HCT116 (cell line): Measurements from ENCODE around the gene ZNF76. TPM values are rescaled to one million over a fixed set of nuclear protein-coding genes. Genes with fewer than 3 reads are reported as not detected.
A peak's percentile ranks its signal among the peaks of the same experiment; 100 is the strongest.

Experiments
- ATAC-seq: fragments of 200-7000 bp; cut with Tn5 transposase; 2 replicates; pipeline ENCODE4 v1.9.1; 2020; ENCODE audit warnings: mild to moderate bottlenecking, moderate library complexity
- BruUV-seq: library from RNA; stranded (reverse); fragments of 400-500 nt; replicated peaks from 2 replicates; lab custom pipeline; 2021; lab: Mats Ljungman, UMichigan
- CTCF ChIA-PET: fragments of 300-600 bp; sonication (Branson Sonifier 250); formaldehyde crosslinking; loops from one replicate; lab custom pipeline; 2021; ENCODE audit warnings: antibody characterized with exemption; lab: Charles Lee
- POLR2A ChIA-PET: fragments of 300-600, 350-600 bp; sonication (Branson Sonifier 250); formaldehyde crosslinking; loops from one replicate; lab custom pipeline; 2021; ENCODE audit warnings: antibody characterized with exemption; lab: Charles Lee
- RAD21 ChIA-PET, 2 experiments: fragments of 300-600 bp; sonication (Branson Sonifier 250); formaldehyde crosslinking; loops; one replicate each; lab custom pipeline; 2023; ENCODE audit warnings: low total read pairs in 2 of 2; ENCODE audit not compliant: uncharacterized antibody in 2 of 2, unreplicated experiment in 2 of 2, low non-redundant PET in 1 of 2; lab: Charles Lee
- DNase-seq: peaks from one replicate; pipeline ENCODE4 v3.0.0-alpha.2; 2010; ENCODE audit warnings: low read depth, low spot score
- H2AFZ ChIP-seq: fragments of 200-600 bp; shearing (Covaris generic), sonication (generic); 2 replicates; pipeline ENCODE4 v1.6.1; 2017; ENCODE audit warnings: low read depth, mixed run types, mixed read lengths, antibody characterized with exemption, low read length; ENCODE audit not compliant: poor library complexity, severe bottlenecking
- H3K27ac ChIP-seq: 2 replicates; pipeline ENCODE4 v1.5.1; 2012; ENCODE audit warnings: low read depth, low read length
- H3K27me3 ChIP-seq: fragments of 200-600 bp; sonication (generic); 2 replicates; pipeline ENCODE4 v1.6.1; 2016; ENCODE audit warnings: mixed run types, low read length, mixed read lengths; ENCODE audit not compliant: insufficient read depth
- H3K36me3 ChIP-seq, 2 experiments: fragments of 200-500 bp in 1 of 2; fragments of 200-600 bp in 1 of 2; sonication (Bioruptor generic) in 1 of 2; sonication (generic) in 1 of 2; 2 replicates each; pipeline versions ENCODE4 v1.5.1 to v1.6.1; 2014 to 2016; ENCODE audit warnings: low read length in 2 of 2, inconsistent platforms in 1 of 2, mixed read lengths in 1 of 2, mixed run types in 1 of 2; ENCODE audit not compliant: insufficient read depth in 2 of 2, control insufficient read depth in 1 of 2
- H3K4me1 ChIP-seq, 2 experiments: fragments of 200-600 bp in 1 of 2; sonication (generic) in 1 of 2; 2 replicates each; pipeline versions ENCODE4 v1.5.1 to v1.6.1; 2012 to 2017; ENCODE audit warnings: low read length in 2 of 2, inconsistent platforms in 1 of 2, mild to moderate bottlenecking in 1 of 2, mixed read lengths in 1 of 2, mixed run types in 1 of 2, moderate library complexity in 1 of 2; ENCODE audit not compliant: insufficient read depth in 2 of 2, control insufficient read depth in 1 of 2
- H3K4me2 ChIP-seq: fragments of 200-600 bp; sonication (generic); 2 replicates; pipeline ENCODE4 v1.6.1; 2017; ENCODE audit warnings: mixed run types, low read length, mixed read lengths
- H3K4me3 ChIP-seq, 2 experiments: fragments of 200-600 bp in 1 of 2; sonication (generic) in 1 of 2; replicated peaks in 1 of 2; 2 replicates each; pipeline ENCODE4 v1.5.1; 2011 to 2016; ENCODE audit warnings: low read length in 2 of 2, control low read depth in 1 of 2, low read depth in 1 of 2, mild to moderate bottlenecking in 1 of 2, mixed read lengths in 1 of 2, mixed run types in 1 of 2
- H3K79me2 ChIP-seq: fragments of 200-600 bp; sonication (generic); 2 replicates; pipeline ENCODE4 v1.6.1; 2017; ENCODE audit warnings: mild to moderate bottlenecking, mixed run types, low read length, moderate library complexity, mixed read lengths; ENCODE audit not compliant: insufficient read depth
- H3K9ac ChIP-seq: fragments of 200-600 bp; sonication (generic); 2 replicates; pipeline ENCODE4 v1.6.1; 2016; ENCODE audit warnings: low read length, mixed read lengths
- H3K9me2 ChIP-seq: fragments of 200-600 bp; sonication (generic), shearing (Covaris generic); 2 replicates; pipeline ENCODE4 v1.6.1; 2017; ENCODE audit warnings: mixed run types, mild to moderate bottlenecking, moderate library complexity; ENCODE audit not compliant: insufficient read depth
- H3K9me3 ChIP-seq, 2 experiments: fragments of 200-500 bp in 1 of 2; fragments of 200-600 bp in 1 of 2; sonication (Bioruptor generic) in 1 of 2; sonication (generic) in 1 of 2; 2 replicates each; pipeline ENCODE4 v1.6.1; 2014 to 2017; ENCODE audit warnings: low read length in 2 of 2, mixed read lengths in 2 of 2, inconsistent platforms in 1 of 2, low read depth in 1 of 2, mild to moderate bottlenecking in 1 of 2, mixed run types in 1 of 2, moderate library complexity in 1 of 2; ENCODE audit not compliant: control insufficient read depth in 1 of 2, insufficient read depth in 1 of 2
- H4K20me1 ChIP-seq: fragments of 200-600 bp; sonication (generic), shearing (Covaris generic); 2 replicates; pipeline ENCODE4 v1.6.1; 2017; ENCODE audit warnings: mixed run types, mild to moderate bottlenecking, moderate library complexity; ENCODE audit not compliant: insufficient read depth
- EZH2phosphoT487 ChIP-seq: fragments of 200-600 bp; IDR thresholded peaks from 2 replicates; pipeline ENCODE4 v1.6.1; 2018; ENCODE audit warnings: antibody characterized with exemption, borderline replicate concordance
- JUND ChIP-seq: IDR thresholded peaks from 2 replicates; pipeline ENCODE4 v1.6.1; 2012
- REST ChIP-seq: IDR thresholded peaks from 2 replicates; pipeline ENCODE4 v1.6.1; 2012; ENCODE audit warnings: low read depth
- intact Hi-C: fragments of 100-400 bp; cut with micrococcal nuclease; formaldehyde crosslinking; loops from 2 replicates; pipeline ENCODE4 v1.10.0; 2022
- total RNA-seq: library from RNA; stranded (reverse); gene quantifications from one replicate; pipeline ENCODE4 v1.2.1, GENCODE V29; 2021; ENCODE audit not compliant: unreplicated experiment

Gene ZNF76
- total RNA-seq, 1 experiment from 2014 or later = 47.5 TPM

DNA sequence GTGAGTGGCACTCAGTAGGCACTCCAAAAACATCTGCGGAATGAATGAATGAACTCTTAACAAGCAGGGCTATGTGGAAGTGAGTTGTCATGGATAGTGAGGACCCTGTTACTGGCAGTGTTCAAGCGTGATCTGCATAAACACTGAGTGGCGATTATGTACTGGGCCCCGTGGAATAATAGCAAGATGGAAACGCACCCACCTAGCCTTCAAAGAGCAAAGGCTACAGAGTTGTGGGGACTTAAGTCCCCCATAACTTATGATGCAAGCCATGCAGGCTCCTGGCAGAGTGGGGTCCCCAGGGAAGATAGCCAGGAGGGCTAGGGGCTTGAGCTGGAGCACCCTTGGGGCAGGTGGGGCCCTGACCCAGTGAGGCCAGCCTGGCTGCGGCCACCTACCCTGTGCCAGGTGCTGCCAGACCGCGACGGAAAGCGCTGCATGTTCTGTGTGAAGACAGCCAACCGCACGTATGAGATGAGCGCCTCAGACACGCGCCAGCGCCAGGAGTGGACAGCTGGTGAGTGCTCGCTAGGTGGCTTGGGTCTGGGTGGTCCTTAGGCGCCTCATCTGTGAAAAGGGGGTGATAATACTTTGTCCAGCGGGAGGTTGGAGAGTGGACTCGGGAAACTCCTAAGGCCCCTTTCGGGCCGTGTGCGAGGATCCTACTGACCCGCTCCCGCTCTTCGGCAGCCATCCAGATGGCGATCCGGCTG is 58.1 kb downstream of the ZNF76 start (continued):
- TF ChIP-seq JUND = no peak
- TF ChIP-seq REST = no peak

- intact Hi-C loops = no loop called here
- Histone ChIP-seq H4K20me1 (no peaks in the 10 kb centered on the region), H3K36me3 (peaks cover 10 to 11% of the 10 kb centered on the region in 2 experiments; a peak in 2 of 4 replicates), H3K27ac (no peak overlapping the region), H3K4me1 (no peaks in the 10 kb centered on the region)
- peak; percentile 85 for ATAC-seq
- no TSS peak for BruUV-seq
- no peak for TF ChIP-seq EZH2phosphoT487
- TF ChIP-seq, all 23 proteins: peak for 0
- no peak overlapping the region for H3K9ac ChIP-seq
- RAD21 ChIA-PET = no interaction called here
- CTCF ChIA-PET = no interaction called here
- H3K4me2 ChIP-seq = no peak overlapping the region
- POLR2A ChIA-PET = no interaction called here
- no peaks in the 10 kb centered on the region for H3K27me3 ChIP-seq
- H3K4me3 ChIP-seq = no peak overlapping the region
- no peak overlapping the region for H2AFZ ChIP-seq
- no peaks in the 10 kb centered on the region for H3K9me2 ChIP-seq
- no peaks in the 10 kb centered on the region for H3K9me3 ChIP-seq
- H3K79me2 ChIP-seq = no peaks in the 10 kb centered on the region
- DNase-seq = no peak
These were observed 58.9 kb downstream of the ZNF76 start for GRCh38 chr6:35318196-35319171.
